ENCODE data around the gene PPIL4. TPM values are rescaled to one million over a fixed set of nuclear protein-coding genes. Genes with fewer than 3 reads are reported as not detected.

PPIL4 gene
- total RNA-seq, 3 donors from 2014 or later: 34.7 to 46.0 (median 36.2) TPM

GRCh38 chr6:149508485-149508884 lies 37.4 kb downstream of the PPIL4 start:
- no peak for DNase-seq (ENCODE audit: low spot score in 2 of 2)
- Histone ChIP-seq H3K36me3 (no peaks in the 10 kb centered on the region), H3K4me1 (no peaks in the 10 kb centered on the region), H3K4me3 (no peak overlapping the region), H3K27ac (no peak overlapping the region), H3K27me3 (no peaks in the 10 kb centered on the region), H3K9me3 (no peaks in the 10 kb centered on the region)
- intact Hi-C loops (cut with DNase I; ENCODE audit: low total_unique reads): no loop called here
- TF ChIP-seq POLR2AphosphoS5 (IDR thresholded peaks at IDR 0.05): no peak
- TF ChIP-seq, protein P1, sequence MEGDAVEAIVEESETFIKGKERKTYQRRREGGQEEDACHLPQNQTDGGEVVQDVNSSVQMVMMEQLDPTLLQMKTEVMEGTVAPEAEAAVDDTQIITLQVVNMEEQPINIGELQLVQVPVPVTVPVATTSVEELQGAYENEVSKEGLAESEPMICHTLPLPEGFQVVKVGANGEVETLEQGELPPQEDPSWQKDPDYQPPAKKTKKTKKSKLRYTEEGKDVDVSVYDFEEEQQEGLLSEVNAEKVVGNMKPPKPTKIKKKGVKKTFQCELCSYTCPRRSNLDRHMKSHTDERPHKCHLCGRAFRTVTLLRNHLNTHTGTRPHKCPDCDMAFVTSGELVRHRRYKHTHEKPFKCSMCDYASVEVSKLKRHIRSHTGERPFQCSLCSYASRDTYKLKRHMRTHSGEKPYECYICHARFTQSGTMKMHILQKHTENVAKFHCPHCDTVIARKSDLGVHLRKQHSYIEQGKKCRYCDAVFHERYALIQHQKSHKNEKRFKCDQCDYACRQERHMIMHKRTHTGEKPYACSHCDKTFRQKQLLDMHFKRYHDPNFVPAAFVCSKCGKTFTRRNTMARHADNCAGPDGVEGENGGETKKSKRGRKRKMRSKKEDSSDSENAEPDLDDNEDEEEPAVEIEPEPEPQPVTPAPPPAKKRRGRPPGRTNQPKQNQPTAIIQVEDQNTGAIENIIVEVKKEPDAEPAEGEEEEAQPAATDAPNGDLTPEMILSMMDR (IDR thresholded peaks at IDR 0.05): no peak

DNA sequence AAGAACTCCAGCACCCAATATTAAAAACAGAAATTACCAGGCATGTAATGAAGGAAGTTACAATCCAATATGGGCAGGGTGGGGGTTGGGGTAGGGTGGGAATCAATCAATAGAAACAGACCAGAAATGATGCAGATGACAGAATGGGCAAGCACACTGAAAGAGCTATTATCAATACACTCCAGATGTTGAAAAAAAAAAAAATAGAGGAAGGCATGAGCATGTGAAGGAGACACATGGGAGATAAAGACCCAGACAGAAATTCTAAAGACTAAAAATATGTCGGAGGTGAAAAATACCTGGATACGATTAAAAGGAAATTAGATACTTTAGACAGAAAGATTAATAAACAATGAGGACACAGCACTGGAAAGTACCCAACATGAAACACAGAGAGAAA lies 42.0 kb downstream of the PPIL4 start:
- Histone ChIP-seq H3K9me3 (no peaks in the 10 kb centered on the region), H3K27ac (no peak overlapping the region), H3K27me3 (no peaks in the 10 kb centered on the region), H3K4me1 (no peaks in the 10 kb centered on the region), H3K4me3 (no peak overlapping the region), H3K36me3 (no peaks in the 10 kb centered on the region)
- TF ChIP-seq, protein P1 (IDR thresholded peaks at IDR 0.05): no peak
- no peak for TF ChIP-seq POLR2AphosphoS5 (IDR thresholded peaks at IDR 0.05)
- TF ChIP-seq POLR2A (IDR thresholded peaks at IDR 0.05): no peak
- DNase-seq (ENCODE audit: low spot score in 2 of 2): no peak
- intact Hi-C loops (cut with DNase I; ENCODE audit: low total_unique reads): no loop called here

GRCh38 chr6:149503276-149503675 lies 42.6 kb downstream of the PPIL4 start:
- TF ChIP-seq POLR2AphosphoS5 (IDR thresholded peaks at IDR 0.05) (no peak), POLR2A (IDR thresholded peaks at IDR 0.05) (no peak)
- TF ChIP-seq, protein P1 (IDR thresholded peaks at IDR 0.05): no peak
- H3K36me3 ChIP-seq: no peaks in the 10 kb centered on the region
- H3K4me1 ChIP-seq: no peaks in the 10 kb centered on the region
- H3K27me3 ChIP-seq: no peaks in the 10 kb centered on the region
- no peak overlapping the region for H3K4me3 ChIP-seq
- H3K27ac ChIP-seq: no peak overlapping the region
- H3K9me3 ChIP-seq: no peaks in the 10 kb centered on the region
- no peak for DNase-seq (ENCODE audit: low spot score in 2 of 2)
- intact Hi-C loops (cut with DNase I; ENCODE audit: low total_unique reads): no loop called here

DNA sequence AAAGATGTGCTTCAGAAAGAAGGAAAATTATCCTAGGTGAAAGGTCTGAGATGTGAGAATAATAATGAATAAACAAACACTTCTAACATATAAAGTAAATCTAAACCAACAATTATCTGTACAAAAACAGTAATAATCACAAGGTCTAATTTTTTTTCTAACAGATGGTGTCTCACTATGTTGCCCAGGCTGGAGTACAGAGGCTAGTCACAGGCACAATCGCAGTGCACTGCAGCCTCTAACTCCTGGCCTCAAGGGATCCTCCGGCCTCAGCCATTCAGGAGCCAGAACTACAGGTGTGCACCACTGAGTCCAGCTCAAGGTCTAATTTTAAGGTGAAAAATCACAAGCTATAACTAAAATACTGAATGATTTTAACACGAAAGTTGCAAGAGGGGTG lies 44.1 kb downstream of the PPIL4 start:
- TF ChIP-seq, protein P1 (IDR thresholded peaks at IDR 0.05): no peak
- TF ChIP-seq POLR2AphosphoS5 (IDR thresholded peaks at IDR 0.05): no peak
- TF ChIP-seq POLR2A (IDR thresholded peaks at IDR 0.05): no peak
- no peaks in the 10 kb centered on the region for H3K4me1 ChIP-seq
- DNase-seq (ENCODE audit: low spot score in 2 of 2): no peak
- H3K4me3 ChIP-seq: no peak overlapping the region
- H3K36me3 ChIP-seq: no peaks in the 10 kb centered on the region
- H3K27ac ChIP-seq: no peak overlapping the region
- intact Hi-C loops (cut with DNase I; ENCODE audit: low total_unique reads): no loop called here
- no peaks in the 10 kb centered on the region for H3K9me3 ChIP-seq
- H3K27me3 ChIP-seq: no peaks in the 10 kb centered on the region

DNA sequence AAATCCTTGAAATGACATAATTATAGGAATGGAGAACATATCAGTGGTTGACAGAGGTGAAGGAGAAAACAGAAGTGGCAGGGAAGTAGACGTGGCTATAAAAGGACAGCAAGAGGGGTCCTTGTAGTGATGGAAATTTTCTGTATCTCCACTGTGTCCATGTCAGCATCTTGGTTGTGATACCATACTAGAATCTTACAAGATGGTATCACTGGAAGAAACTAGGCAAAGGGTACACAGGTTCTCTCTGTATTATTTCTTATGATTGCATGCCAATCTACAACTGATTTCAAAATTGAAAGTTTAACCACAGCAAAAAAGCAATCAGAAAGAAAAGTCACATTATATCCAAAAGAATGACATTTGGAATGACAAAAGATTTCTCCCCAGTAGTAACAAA lies 44.6 kb downstream of the PPIL4 start:
- Histone ChIP-seq H3K4me1 (no peaks in the 10 kb centered on the region), H3K36me3 (no peaks in the 10 kb centered on the region), H3K27ac (no peak overlapping the region), H3K27me3 (no peaks in the 10 kb centered on the region), H3K4me3 (no peak overlapping the region), H3K9me3 (no peaks in the 10 kb centered on the region)
- TF ChIP-seq POLR2A (IDR thresholded peaks at IDR 0.05) (no peak), POLR2AphosphoS5 (IDR thresholded peaks at IDR 0.05) (no peak)
- TF ChIP-seq, protein P1 (IDR thresholded peaks at IDR 0.05): no peak
- intact Hi-C loops (cut with DNase I; ENCODE audit: low total_unique reads): no loop called here
- DNase-seq (ENCODE audit: low spot score in 2 of 2): no peak
